ENCODE results near the gene USHBP1. TPM values are rescaled to one million over a fixed set of nuclear protein-coding genes. Genes with fewer than 3 reads are reported as not detected.
A peak's percentile ranks its signal among the peaks of the same experiment; 100 is the strongest.

USHBP1 gene
- total and polyA plus RNA-seq, 4 donors: 6.2 to 12.3 (median 11.6) TPM

DNA sequence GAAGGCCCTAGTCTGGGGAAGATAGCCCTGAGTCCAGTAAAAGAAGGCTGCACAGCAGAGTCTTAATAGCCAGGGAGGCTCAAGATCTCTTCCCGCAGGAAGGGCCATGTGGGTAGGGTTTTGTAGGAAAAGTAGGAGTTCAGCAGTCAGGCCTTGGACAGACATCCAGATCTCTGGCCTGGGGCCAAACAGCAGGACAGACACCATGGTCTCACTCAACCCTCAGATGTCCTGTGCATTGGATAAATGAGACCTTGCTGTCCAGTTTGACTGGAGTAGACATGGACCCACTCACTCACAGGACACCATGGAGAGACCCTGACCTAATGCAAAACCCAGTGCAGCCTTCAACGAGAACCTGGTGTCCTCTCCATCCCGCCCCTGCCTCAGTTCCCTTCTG, 34.7 kb downstream of the USHBP1 start:
- Histone ChIP-seq H3K27me3 (ENCODE audit: control insufficient read depth in 3 of 3, insufficient read depth in 3 of 3, low read length in 2 of 3) (no peaks in the 10 kb centered on the region), H3K4me3 (no peak overlapping the region), H3K9ac (ENCODE audit: insufficient read depth in 1 of 2, low read length in 2 of 2) (no peak overlapping the region), H3K9me3 (ENCODE audit: control insufficient read depth in 4 of 4, insufficient read depth in 3 of 4, low read length in 3 of 4) (no peaks in the 10 kb centered on the region), H3K27ac (ENCODE audit: low read depth in 1 of 2, low read length in 1 of 2) (no peak overlapping the region), H3K4me1 (ENCODE audit: control insufficient read depth in 5 of 5, insufficient read depth in 5 of 5, low read length in 5 of 5) (peaks cover 0 to 5% (median under 1%) of the 10 kb centered on the region in 5 donors), H3K36me3 (ENCODE audit: control insufficient read depth in 4 of 4, insufficient read depth in 4 of 4, low read length in 4 of 4) (peaks cover 0 to 15% (median 3%) of the 10 kb centered on the region in 4 donors)
- DNase-seq (peak in 1 of 3 donors; percentile 6), ATAC-seq (ENCODE audit: insufficient read depth, low FRiP score) (no peak)
- no peak for TF ChIP-seq CTCF (IDR thresholded peaks at IDR 0.05; ENCODE audit: control extremely low read depth, extremely low read depth)
- WGBS, 2 donors: 96% methylated on average over 3 of the region's 3 CpGs

DNA sequence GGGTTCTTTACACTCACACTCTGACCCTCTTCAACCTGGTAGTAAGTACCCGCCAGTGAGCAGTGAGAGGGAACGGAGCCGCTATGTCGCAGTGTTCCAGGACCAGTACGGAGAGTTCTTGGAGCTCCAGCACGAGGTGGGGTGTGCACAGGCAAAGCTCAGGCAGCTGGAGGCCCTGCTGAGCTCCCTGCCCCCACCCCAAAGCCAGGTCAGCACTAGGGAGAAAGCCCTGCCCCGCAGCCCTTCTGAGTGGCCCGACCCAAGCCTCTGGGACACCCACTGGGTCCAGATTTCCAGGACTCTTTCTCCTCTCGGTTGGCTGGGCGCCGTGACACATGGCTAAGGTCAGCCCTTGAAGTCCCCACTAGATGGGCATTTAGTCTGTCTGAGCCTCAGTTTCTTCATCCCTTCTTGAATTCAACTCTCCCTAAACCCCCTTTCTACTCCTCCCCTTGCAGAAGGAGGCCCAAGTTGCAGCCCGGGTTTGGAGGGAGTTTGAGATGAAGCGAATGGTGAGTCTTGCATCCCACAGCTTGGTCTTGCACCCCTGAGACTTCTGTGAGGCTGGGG, 36.7 kb downstream of the USHBP1 start:
- DNase-seq (no peak), ATAC-seq (ENCODE audit: insufficient read depth, low FRiP score) (no peak)
- WGBS, 2 donors: 81 to 88% methylated on average over 13 of the region's 13 CpGs
- no peak overlapping the region for H3K9ac ChIP-seq (ENCODE audit: insufficient read depth in 1 of 2, low read length in 2 of 2)
- no peak overlapping the region for H3K4me3 ChIP-seq
- H3K9me3 ChIP-seq (ENCODE audit: control insufficient read depth in 4 of 4, insufficient read depth in 3 of 4, low read length in 3 of 4): no peaks in the 10 kb centered on the region
- TF ChIP-seq CTCF (IDR thresholded peaks at IDR 0.05; ENCODE audit: control extremely low read depth, extremely low read depth): no peak
- no peak overlapping the region for H3K27ac ChIP-seq (ENCODE audit: low read depth in 1 of 2, low read length in 1 of 2)
- H3K4me1 ChIP-seq (ENCODE audit: control insufficient read depth in 5 of 5, insufficient read depth in 5 of 5, low read length in 5 of 5): peaks cover 0 to 5% (median 0%) of the 10 kb centered on the region in 5 donors
- H3K27me3 ChIP-seq (ENCODE audit: control insufficient read depth in 3 of 3, insufficient read depth in 3 of 3, low read length in 2 of 3): no peaks in the 10 kb centered on the region
- peaks cover 0 to 15% (median 3%) of the 10 kb centered on the region in 4 donors for H3K36me3 ChIP-seq (ENCODE audit: control insufficient read depth in 4 of 4, insufficient read depth in 4 of 4, low read length in 4 of 4)

DNA sequence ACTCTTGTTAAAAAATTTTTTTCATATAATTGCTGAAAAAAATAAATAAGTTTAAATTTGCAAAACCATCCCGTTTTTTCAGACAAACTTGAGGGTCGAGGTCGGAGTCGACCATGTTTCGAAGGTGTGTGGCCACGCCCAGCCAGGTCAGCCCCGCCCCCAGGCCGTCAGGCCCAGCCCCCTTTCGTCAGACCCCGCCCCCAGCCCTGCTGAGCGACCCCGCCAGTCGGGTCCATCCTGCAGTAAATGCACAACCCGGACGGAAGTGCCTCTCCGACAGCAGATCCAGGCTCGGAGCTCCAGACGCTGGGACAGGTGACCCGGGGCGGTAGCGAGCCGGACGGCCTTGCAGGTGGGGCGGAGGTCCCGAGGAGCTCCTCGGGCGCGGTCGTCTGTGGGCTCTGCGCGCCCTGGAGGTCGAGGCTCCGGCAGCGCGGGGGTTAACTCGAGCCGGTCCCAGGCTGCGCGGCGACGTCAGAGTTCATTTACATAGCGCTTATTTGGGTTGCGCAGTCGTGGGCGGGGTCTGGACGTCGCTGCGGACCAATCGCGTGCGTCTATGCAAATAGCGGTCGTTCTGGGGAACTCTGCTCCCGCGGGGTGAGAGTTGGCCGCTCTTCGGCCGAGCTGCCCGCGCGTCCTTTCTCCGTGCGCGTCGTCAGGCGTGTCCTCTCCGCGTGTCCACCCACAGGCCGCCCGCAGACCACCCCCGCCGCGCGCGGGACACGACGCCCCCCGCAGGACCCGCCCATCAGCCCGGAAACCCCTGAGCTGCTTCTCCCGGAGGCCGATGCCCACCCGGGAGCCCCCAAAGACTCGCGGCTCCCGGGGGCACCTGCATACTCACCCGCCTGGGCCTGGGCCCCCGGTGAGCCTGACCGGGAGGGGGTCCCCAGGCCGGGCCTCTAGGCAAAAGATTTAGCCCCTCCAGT, 38.3 kb downstream of the USHBP1 start, which contains the start of gene OCEL1:
Gene OCEL1, plus strand, starts transcription at position 225 of the 932 bp plus-strand sequence. Its CDS starts 22 bp downstream, at position 247.
- 0 to 1% methylated on average over 78 to 90 of the region's 90 CpGs for WGBS, 2 donors
- peak; percentile 1 for TF ChIP-seq CTCF (IDR thresholded peaks at IDR 0.05; ENCODE audit: control extremely low read depth, extremely low read depth)

More for the DNA sequence above, 38.3 kb downstream of the USHBP1 start, which contains the start of gene OCEL1:
- Histone ChIP-seq H3K4me1 (ENCODE audit: control insufficient read depth in 5 of 5, insufficient read depth in 5 of 5, low read length in 5 of 5) (peaks cover 0 to 5% (median 0%) of the 10 kb centered on the region in 5 donors), H3K4me3 (peak within 1 kb of the TSS; percentile 60), H3K27me3 (ENCODE audit: control insufficient read depth in 3 of 3, insufficient read depth in 3 of 3, low read length in 2 of 3) (no peaks in the 10 kb centered on the region), H3K27ac (ENCODE audit: low read depth in 1 of 2, low read length in 1 of 2) (peak within 1 kb of the TSS; percentile 87 to 97), H3K36me3 (ENCODE audit: control insufficient read depth in 4 of 4, insufficient read depth in 4 of 4, low read length in 4 of 4) (peaks cover 0 to 5% (median 2%) of the 10 kb centered on the region in 4 donors), H3K9ac (ENCODE audit: insufficient read depth in 1 of 2, low read length in 2 of 2) (peak within 1 kb of the TSS in 1 of 2 donors; percentile 25), H3K9me3 (ENCODE audit: control insufficient read depth in 4 of 4, insufficient read depth in 3 of 4, low read length in 3 of 4) (no peaks in the 10 kb centered on the region)
- ATAC-seq (ENCODE audit: insufficient read depth, low FRiP score) (peak; percentile 97), DNase-seq (peak; percentile 98 to 99 (median 99))

All from lung (tissue), 12 donors.